ENCODE measurements around the gene GNB3.

The GNB3 gene

GRCh38 chr12:6824085-6824775 lies 16.5 kb upstream of the GNB3 start:
- no peak for FAIRE-seq

- no peak for FAIRE-seq
Observed at GRCh38 chr12:6824901-6825381, 15.8 kb upstream of the GNB3 start.

GRCh38 chr12:6825398-6826124 lies 15.2 kb upstream of the GNB3 start:
- FAIRE-seq = no peak

GRCh38 chr12:6826125-6826733 lies 14.5 kb upstream of the GNB3 start:
- no peak for FAIRE-seq

- no peak for FAIRE-seq
Observed at GRCh38 chr12:6826734-6827436, 13.8 kb upstream of the GNB3 start.

- FAIRE-seq = no peak
Observed at GRCh38 chr12:6827437-6827911, 13.3 kb upstream of the GNB3 start.

GRCh38 chr12:6827982-6828780 lies 12.5 kb upstream of the GNB3 start, which contains the start of gene P3H3:
Gene P3H3, plus strand, starts transcription at chr12:6828407. Its CDS starts 34 bp downstream, at chr12:6828441.
- no peak for FAIRE-seq

GRCh38 chr12:6828781-6829535 lies 11.8 kb upstream of the GNB3 start:
- FAIRE-seq = no peak

- no peak for FAIRE-seq
Observed at GRCh38 chr12:6829536-6830220, 11.0 kb upstream of the GNB3 start.

GRCh38 chr12:6830286-6830890 lies 10.3 kb upstream of the GNB3 start:
- FAIRE-seq = no peak

- FAIRE-seq = no peak
Observed at GRCh38 chr12:6830999-6831398, 9.7 kb upstream of the GNB3 start.

GRCh38 chr12:6831450-6831995 lies 9.2 kb upstream of the GNB3 start:
- FAIRE-seq = no peak

GRCh38 chr12:6832125-6832524 lies 8.6 kb upstream of the GNB3 start:
- no peak for FAIRE-seq

- FAIRE-seq = no peak
Observed at GRCh38 chr12:6833189-6833890, 7.4 kb upstream of the GNB3 start.

GRCh38 chr12:6834254-6834653 lies 6.5 kb upstream of the GNB3 start:
- FAIRE-seq = no peak

- no peak for FAIRE-seq
Observed at GRCh38 chr12:6834873-6835272, 5.9 kb upstream of the GNB3 start.

GRCh38 chr12:6836851-6837250 lies 3.9 kb upstream of the GNB3 start:
- no peak for FAIRE-seq

GRCh38 chr12:6837370-6838060 lies 3.2 kb upstream of the GNB3 start:
- FAIRE-seq = no peak

- no peak for FAIRE-seq
Observed at GRCh38 chr12:6838854-6839253, 1.9 kb upstream of the GNB3 start.
